ENCODE measurements around the gene PKNOX2.

Gene PKNOX2

GRCh38 chr11:125173027-125173426 lies 8.5 kb downstream of the PKNOX2 start:
- DNase-seq (ENCODE audit: low spot score) = no peak

- DNase-seq (ENCODE audit: low spot score) = no peak
These were observed 9.0 kb downstream of the PKNOX2 start for GRCh38 chr11:125173556-125173955.

- no peak for DNase-seq (ENCODE audit: low spot score)
These were observed 9.5 kb downstream of the PKNOX2 start for GRCh38 chr11:125174057-125174456.

GRCh38 chr11:125174686-125175085 lies 10.1 kb downstream of the PKNOX2 start:
- no peak for DNase-seq (ENCODE audit: low spot score)

- DNase-seq (ENCODE audit: low spot score) = no peak
These were observed 10.6 kb downstream of the PKNOX2 start for GRCh38 chr11:125175166-125175565.

- no peak for DNase-seq (ENCODE audit: low spot score)
These were observed 11.5 kb downstream of the PKNOX2 start for GRCh38 chr11:125175896-125176575.

GRCh38 chr11:125176866-125177265 lies 12.3 kb downstream of the PKNOX2 start:
- DNase-seq (ENCODE audit: low spot score) = no peak

GRCh38 chr11:125177543-125177942 lies 13.0 kb downstream of the PKNOX2 start:
- DNase-seq (ENCODE audit: low spot score) = no peak

- no peak for DNase-seq (ENCODE audit: low spot score)
These were observed 14.8 kb downstream of the PKNOX2 start for GRCh38 chr11:125179346-125179745.

GRCh38 chr11:125179895-125180294 lies 15.3 kb downstream of the PKNOX2 start:
- no peak for DNase-seq (ENCODE audit: low spot score)

GRCh38 chr11:125180413-125181305 lies 16.1 kb downstream of the PKNOX2 start:
- no peak for DNase-seq (ENCODE audit: low spot score)

GRCh38 chr11:125182573-125182972 lies 18.0 kb downstream of the PKNOX2 start:
- DNase-seq (ENCODE audit: low spot score) = no peak

GRCh38 chr11:125183641-125184040 lies 19.1 kb downstream of the PKNOX2 start:
- no peak for DNase-seq (ENCODE audit: low spot score)

- DNase-seq (ENCODE audit: low spot score) = no peak
These were observed 23.5 kb downstream of the PKNOX2 start for GRCh38 chr11:125188021-125188420.

GRCh38 chr11:125190566-125190965 lies 26.0 kb downstream of the PKNOX2 start:
- no peak for DNase-seq (ENCODE audit: low spot score)

- DNase-seq (ENCODE audit: low spot score) = no peak
These were observed 27.6 kb downstream of the PKNOX2 start for GRCh38 chr11:125192183-125192582.

GRCh38 chr11:125192717-125193415 lies 28.3 kb downstream of the PKNOX2 start:
- DNase-seq (ENCODE audit: low spot score) = no peak

GRCh38 chr11:125193416-125193726 lies 28.8 kb downstream of the PKNOX2 start:
- DNase-seq (ENCODE audit: low spot score) = no peak

- DNase-seq (ENCODE audit: low spot score) = no peak
These were observed 29.3 kb downstream of the PKNOX2 start for GRCh38 chr11:125193841-125194240.

- no peak for DNase-seq (ENCODE audit: low spot score)
These were observed 35.4 kb downstream of the PKNOX2 start for GRCh38 chr11:125199915-125200314.

GRCh38 chr11:125200441-125200840 lies 35.9 kb downstream of the PKNOX2 start:
- DNase-seq (ENCODE audit: low spot score) = no peak

GRCh38 chr11:125201525-125202141 lies 37.1 kb downstream of the PKNOX2 start:
- peak; percentile 80 for DNase-seq (ENCODE audit: low spot score)
